HepG2 (cell line): Measurements from ENCODE around the gene CHRD. TPM values are rescaled to one million over a fixed set of nuclear protein-coding genes. Genes with fewer than 3 reads are reported as not detected.

Experiments
- BCL6 ChIP-seq: IDR thresholded peaks from 2 replicates; pipeline ENCODE4 v1.6.1; 2016; ENCODE audit warnings: missing genetic modification reagents, missing compliant biosample characterization
- ESRRA ChIP-seq: sonication (generic); formaldehyde crosslinking; IDR thresholded peaks from 2 replicates; pipeline ENCODE4 v1.5.1; 2020; ENCODE audit warnings: mild to moderate bottlenecking, low read depth, missing genetic modification reagents
- FOXM1 ChIP-seq: sonication (generic); formaldehyde crosslinking; IDR thresholded peaks from 2 replicates; pipeline ENCODE4 v1.5.0; 2020; ENCODE audit warnings: missing genetic modification reagents
- HMGA1 ChIP-seq: sonication (generic); formaldehyde crosslinking; conservative IDR thresholded peaks from 2 replicates; pipeline ENCODE4 v1.4.0; 2020; ENCODE audit warnings: missing genetic modification reagents
- HNRNPK ChIP-seq: fragments of 200-400 bp; formaldehyde crosslinking; IDR thresholded peaks from 2 replicates; pipeline ENCODE4 v1.6.1; 2018; ENCODE audit warnings: low read length, low read depth, moderate library complexity, mild to moderate bottlenecking; ENCODE audit not compliant: poor library complexity, severe bottlenecking
- HOXA5 ChIP-seq: sonication (generic); formaldehyde crosslinking; IDR thresholded peaks from 2 replicates; pipeline ENCODE4 v1.4.0; 2020; ENCODE audit warnings: missing genetic modification reagents
- HOXA9 ChIP-seq: sonication (generic); formaldehyde crosslinking; IDR thresholded peaks from 2 replicates; pipeline ENCODE4 v1.8.1; 2022; ENCODE audit warnings: missing genetic modification reagents, mild to moderate bottlenecking, moderate library complexity, borderline replicate concordance
- JARID2 ChIP-seq: sonication (generic); formaldehyde crosslinking; IDR thresholded peaks from 2 replicates; pipeline ENCODE4 v1.8.1; 2023; ENCODE audit warnings: missing genetic modification reagents, inconsistent platforms; ENCODE audit not compliant: insufficient replicate concordance
- KDM1A ChIP-seq: IDR thresholded peaks from 2 replicates; pipeline ENCODE4 v1.6.1; 2016; ENCODE audit warnings: missing compliant biosample characterization
- MAFG ChIP-seq: sonication (generic); formaldehyde crosslinking; IDR thresholded peaks from 2 replicates; pipeline ENCODE4 v1.5.1; 2020; ENCODE audit warnings: mild to moderate bottlenecking, missing genetic modification reagents
- MYPOP ChIP-seq: sonication (generic); formaldehyde crosslinking; IDR thresholded peaks from 2 replicates; pipeline ENCODE4 v1.8.1; 2023; ENCODE audit warnings: mild to moderate bottlenecking, moderate library complexity, missing genetic modification reagents
- POLR2AphosphoS2 ChIP-seq: IDR thresholded peaks from 2 replicates; pipeline ENCODE4 v1.6.1; 2011; ENCODE audit warnings: low read depth, low read length, improper control_type of control experiment
- SP1 ChIP-seq, 2 experiments: fragments of 450-650 bp in 1 of 2; sonication (generic) in 1 of 2; formaldehyde crosslinking in 1 of 2; IDR thresholded peaks; 2 replicates each; pipeline versions ENCODE4 v1.4.0 to v1.6.1; 2016 to 2020; ENCODE audit warnings: missing genetic modification reagents in 1 of 2
- ZIK1 ChIP-seq: sonication (generic); formaldehyde crosslinking; IDR thresholded peaks from 2 replicates; pipeline ENCODE4 v1.5.0; 2020; ENCODE audit warnings: mild to moderate bottlenecking, low read depth, missing genetic modification reagents, borderline replicate concordance
- ZSCAN30 ChIP-seq: sonication (generic); formaldehyde crosslinking; IDR thresholded peaks from 2 replicates; pipeline ENCODE4 v1.5.0; 2020; ENCODE audit warnings: mild to moderate bottlenecking, missing genetic modification reagents
- polyA plus RNA-seq, 8 experiments: library from polyadenylated mRNA; depleted of rRNA in 3 of 8; stranded (reverse) in 7 of 8; unstranded in 1 of 8; fragments of >200 nt; fragmentation: Illumina TruSeq in 4 of 8; extraction: Trizol in 4 of 8; gene quantifications; 2 replicates each; pipeline versions ENCODE4 v1.2.1 to v1.2.3, GENCODE V29; 2011 to 2016; ENCODE audit warnings: low read depth in 4 of 8, missing spikeins in 1 of 8, mixed read lengths in 1 of 8; ENCODE audit not compliant: insufficient read depth in 1 of 8
- total RNA-seq, 5 experiments: library from RNA; depleted of rRNA; stranded (reverse); fragments of >200 nt; fragmentation: Illumina TruSeq; extraction: Trizol; gene quantifications; 2 replicates each; pipeline ENCODE4 v1.2.3, GENCODE V29; 2016; ENCODE audit warnings: low read depth in 1 of 5
- TF ChIP-seq, protein P1 (sequence below): sonication (generic); formaldehyde crosslinking; IDR thresholded peaks from 2 replicates; pipeline ENCODE4 v1.4.0; 2020; ENCODE audit warnings: missing genetic modification reagents
- TF ChIP-seq, protein P2 (sequence below): IDR thresholded peaks from 2 replicates; pipeline ENCODE4 v1.6.1; 2016; ENCODE audit warnings: missing genetic modification reagents, missing compliant biosample characterization
- TF ChIP-seq, protein P3 (sequence below): IDR thresholded peaks from 2 replicates; pipeline ENCODE4 v1.6.1; 2018; ENCODE audit warnings: missing genetic modification reagents
- TF ChIP-seq, protein P4 (sequence below): sonication (generic); formaldehyde crosslinking; IDR thresholded peaks from 2 replicates; pipeline ENCODE4 v1.4.0; 2020; ENCODE audit warnings: missing genetic modification reagents

CHRD gene
- total and polyA plus RNA-seq, 2 of the 13 experiments (the other 11 are each of a cell fraction or from before 2014, with no cell fraction given): 22.2 to 35.2 TPM

GRCh38 chr3:184362668-184363546 lies 16.9 kb upstream of the CHRD start (continued):
- TF ChIP-seq ZIK1 (CRISPR knock-in tag) (peak; percentile 69), ESRRA (CRISPR knock-in tag) (peak; percentile 59), HOXA5 (peak; percentile 54), MYPOP (peak; percentile 86), BCL6 (CRISPR knock-in tag) (peak; percentile 47; the same call in 1 of the 2 replicates), SP1 (IDR thresholded peaks at IDR 0.05) (no peak), SP1 (CRISPR knock-in tag; IDR thresholded peaks at IDR 0.05) (peak; percentile 53), MAFG (CRISPR knock-in tag) (no peak), HMGA1 (CRISPR knock-in tag) (no peak), ZSCAN30 (CRISPR knock-in tag) (0 out of 2 replicates have a peak, but pooled peaks have one; percentile 39), FOXM1 (CRISPR knock-in tag) (no peak), JARID2 (CRISPR knock-in tag) (peak; percentile 80), HNRNPK (peak; percentile 57), KDM1A (CRISPR knock-in tag) (no peak; the same call in 1 of the 2 replicates), POLR2AphosphoS2 (peak; percentile 59; the same call in 1 of the 2 replicates), HOXA9 (no peak)
- TF ChIP-seq, protein P1, sequence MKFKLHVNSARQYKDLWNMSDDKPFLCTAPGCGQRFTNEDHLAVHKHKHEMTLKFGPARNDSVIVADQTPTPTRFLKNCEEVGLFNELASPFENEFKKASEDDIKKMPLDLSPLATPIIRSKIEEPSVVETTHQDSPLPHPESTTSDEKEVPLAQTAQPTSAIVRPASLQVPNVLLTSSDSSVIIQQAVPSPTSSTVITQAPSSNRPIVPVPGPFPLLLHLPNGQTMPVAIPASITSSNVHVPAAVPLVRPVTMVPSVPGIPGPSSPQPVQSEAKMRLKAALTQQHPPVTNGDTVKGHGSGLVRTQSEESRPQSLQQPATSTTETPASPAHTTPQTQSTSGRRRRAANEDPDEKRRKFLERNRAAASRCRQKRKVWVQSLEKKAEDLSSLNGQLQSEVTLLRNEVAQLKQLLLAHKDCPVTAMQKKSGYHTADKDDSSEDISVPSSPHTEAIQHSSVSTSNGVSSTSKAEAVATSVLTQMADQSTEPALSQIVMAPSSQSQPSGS (CRISPR knock-in tag): peak; percentile 89
- TF ChIP-seq, protein P2, sequence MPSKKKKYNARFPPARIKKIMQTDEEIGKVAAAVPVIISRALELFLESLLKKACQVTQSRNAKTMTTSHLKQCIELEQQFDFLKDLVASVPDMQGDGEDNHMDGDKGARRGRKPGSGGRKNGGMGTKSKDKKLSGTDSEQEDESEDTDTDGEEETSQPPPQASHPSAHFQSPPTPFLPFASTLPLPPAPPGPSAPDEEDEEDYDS (CRISPR knock-in tag): no peak; the same call in none of the 2 replicates
- TF ChIP-seq, protein P3, sequence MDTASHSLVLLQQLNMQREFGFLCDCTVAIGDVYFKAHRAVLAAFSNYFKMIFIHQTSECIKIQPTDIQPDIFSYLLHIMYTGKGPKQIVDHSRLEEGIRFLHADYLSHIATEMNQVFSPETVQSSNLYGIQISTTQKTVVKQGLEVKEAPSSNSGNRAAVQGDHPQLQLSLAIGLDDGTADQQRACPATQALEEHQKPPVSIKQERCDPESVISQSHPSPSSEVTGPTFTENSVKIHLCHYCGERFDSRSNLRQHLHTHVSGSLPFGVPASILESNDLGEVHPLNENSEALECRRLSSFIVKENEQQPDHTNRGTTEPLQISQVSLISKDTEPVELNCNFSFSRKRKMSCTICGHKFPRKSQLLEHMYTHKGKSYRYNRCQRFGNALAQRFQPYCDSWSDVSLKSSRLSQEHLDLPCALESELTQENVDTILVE (CRISPR knock-in tag): peak; percentile 84
- TF ChIP-seq, protein P4, sequence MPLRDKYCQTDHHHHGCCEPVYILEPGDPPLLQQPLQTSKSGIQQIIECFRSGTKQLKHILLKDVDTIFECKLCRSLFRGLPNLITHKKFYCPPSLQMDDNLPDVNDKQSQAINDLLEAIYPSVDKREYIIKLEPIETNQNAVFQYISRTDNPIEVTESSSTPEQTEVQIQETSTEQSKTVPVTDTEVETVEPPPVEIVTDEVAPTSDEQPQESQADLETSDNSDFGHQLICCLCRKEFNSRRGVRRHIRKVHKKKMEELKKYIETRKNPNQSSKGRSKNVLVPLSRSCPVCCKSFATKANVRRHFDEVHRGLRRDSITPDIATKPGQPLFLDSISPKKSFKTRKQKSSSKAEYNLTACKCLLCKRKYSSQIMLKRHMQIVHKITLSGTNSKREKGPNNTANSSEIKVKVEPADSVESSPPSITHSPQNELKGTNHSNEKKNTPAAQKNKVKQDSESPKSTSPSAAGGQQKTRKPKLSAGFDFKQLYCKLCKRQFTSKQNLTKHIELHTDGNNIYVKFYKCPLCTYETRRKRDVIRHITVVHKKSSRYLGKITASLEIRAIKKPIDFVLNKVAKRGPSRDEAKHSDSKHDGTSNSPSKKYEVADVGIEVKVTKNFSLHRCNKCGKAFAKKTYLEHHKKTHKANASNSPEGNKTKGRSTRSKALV (CRISPR knock-in tag): peak; percentile 38; the same call in 1 of the 2 replicates
